C4-2B (cell line): Measurements from ENCODE around the gene UBFD1.

Experiments used
- CTCF ChIP-seq: fragments of 450-650 bp; conservative IDR thresholded peaks from 2 replicates; pipeline ENCODE4 v1.5.1; 2017; ENCODE audit warnings: mild to moderate bottlenecking
- ZFX ChIP-seq: fragments of 450-650 bp; IDR thresholded peaks from 2 replicates; pipeline ENCODE4 v1.6.1; 2017

DNA sequence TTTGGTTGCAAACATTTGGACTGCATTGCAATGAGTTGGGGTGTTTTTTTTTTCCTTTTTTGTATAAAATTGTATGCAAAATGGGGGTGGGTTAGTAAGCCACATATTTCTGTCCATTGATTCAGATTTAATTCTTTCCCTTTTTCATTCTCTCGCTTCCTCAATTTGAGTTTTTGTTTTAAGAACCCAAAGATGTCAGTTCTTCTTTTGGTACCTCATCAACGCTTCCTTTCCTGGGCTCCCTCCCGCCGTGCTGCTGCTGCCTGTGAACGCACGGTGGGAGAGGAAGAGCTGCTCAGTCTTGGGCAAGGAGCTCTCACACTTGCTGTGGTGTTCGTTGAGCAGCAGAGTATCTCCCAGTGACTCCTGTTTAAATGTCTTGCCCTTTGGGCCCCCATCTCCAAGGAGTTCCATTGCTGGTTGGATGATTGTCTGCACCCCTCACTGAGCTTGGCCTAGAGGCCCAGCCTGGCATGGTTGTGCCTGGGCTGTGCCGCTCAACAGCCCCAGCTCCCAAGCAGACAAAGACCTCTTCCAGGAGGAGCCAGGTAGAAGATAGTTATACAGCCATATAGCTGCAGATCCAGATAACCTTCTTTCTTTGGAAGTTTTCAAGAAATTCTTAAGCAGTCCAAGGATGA is 13.6 kb downstream of the UBFD1 start:
- TF ChIP-seq CTCF = no peak
- no peak for TF ChIP-seq ZFX
